Stimulated activated CD8-positive, alpha-beta memory T cell treated with anti-CD3 and anti-CD28 coated beads, Interleukin-12 subunit alpha, Interleukin-12 subunit beta, amount 100 ng/mL, for 1 hour (primary cell): ENCODE data around the gene CHST15.

Experiments used
- DNase-seq: peaks from one replicate; pipeline ENCODE4 v3.0.0-alpha.2; 2020; ENCODE audit warnings: low read depth

CHST15 gene

GRCh38 chr10:124092860-124093773, at the start of gene CHST15:
CHST15 (minus strand) TSS chr10:124093598; CDS start chr10:124046212, 47,386 bp downstream.
- DNase-seq: no peak

- DNase-seq: no peak
Observed at GRCh38 chr10:124142960-124143359, 49.6 kb upstream of the CHST15 start.

- no peak for DNase-seq
Observed at GRCh38 chr10:124142006-124142739, 48.8 kb upstream of the CHST15 start.

- DNase-seq: no peak
Observed at GRCh38 chr10:124138883-124139348, 45.5 kb upstream of the CHST15 start.

- DNase-seq: no peak
Observed at GRCh38 chr10:124138195-124138882, 44.9 kb upstream of the CHST15 start.

- DNase-seq: no peak
Observed at GRCh38 chr10:124134251-124134893, 41.0 kb upstream of the CHST15 start.

- DNase-seq: no peak
Observed at GRCh38 chr10:124132876-124133275, 39.5 kb upstream of the CHST15 start.

GRCh38 chr10:124132306-124132705, 38.9 kb upstream of the CHST15 start:
- no peak for DNase-seq

GRCh38 chr10:124131172-124131571, 37.8 kb upstream of the CHST15 start:
- no peak for DNase-seq

- DNase-seq: no peak
Observed at GRCh38 chr10:124130198-124130900, 37.0 kb upstream of the CHST15 start.

- DNase-seq: no peak
Observed at GRCh38 chr10:124129471-124129870, 36.1 kb upstream of the CHST15 start.

- DNase-seq: no peak
Observed at GRCh38 chr10:124128811-124129145, 35.4 kb upstream of the CHST15 start.

GRCh38 chr10:124127965-124128810, 34.8 kb upstream of the CHST15 start:
- DNase-seq: no peak

- DNase-seq: no peak
Observed at GRCh38 chr10:124127563-124127962, 34.2 kb upstream of the CHST15 start.

- DNase-seq: no peak
Observed at GRCh38 chr10:124126983-124127385, 33.6 kb upstream of the CHST15 start.

- no peak for DNase-seq
Observed at GRCh38 chr10:124126145-124126982, 33.0 kb upstream of the CHST15 start.

GRCh38 chr10:124125305-124126116, 32.1 kb upstream of the CHST15 start:
- no peak for DNase-seq

GRCh38 chr10:124124769-124125161, 31.4 kb upstream of the CHST15 start:
- DNase-seq: no peak
